Common myeloid progenitor, CD34-positive (primary cell): Measurements from ENCODE around the gene IFT122.
"Not testable (repeated sequence)": the region's sequence is repeated elsewhere in the genome, so short reads cannot be mapped to it uniquely, and the experiment has no call there.

Source experiments
- CTCF ChIA-PET: fragments of 350-600 bp; sonication (Branson Sonifier 250); formaldehyde crosslinking; loops from one replicate; lab custom pipeline; 2021; ENCODE audit warnings: antibody characterized with exemption; lab: Charles Lee
- POLR2A ChIA-PET: fragments of 350-600 bp; sonication (Branson Sonifier 250); formaldehyde crosslinking; loops from one replicate; lab custom pipeline; 2021; ENCODE audit warnings: antibody characterized with exemption; lab: Charles Lee
- DNase-seq, 3 donors: peaks; one replicate each; pipeline versions ENCODE4 v3.0.0 to v3.0.0-alpha.2; 2013
- H3K27ac ChIP-seq, 2 experiments: 1 replicate in 1 of 2; 2 replicates in 1 of 2; pipeline ENCODE4 v1.7.0; 2013; ENCODE audit warnings: inconsistent platforms in 2 of 2, low read length in 2 of 2, mild to moderate bottlenecking in 2 of 2, low read depth in 1 of 2, moderate library complexity in 1 of 2; ENCODE audit not compliant: severe bottlenecking in 2 of 2, insufficient read depth in 1 of 2, poor library complexity in 1 of 2
- H3K27me3 ChIP-seq, 5 experiments: replicated peaks in 2 of 5; 1 replicate in 3 of 5; 2 replicates in 2 of 5; pipeline versions ENCODE4 v1.6.1 to v1.7.0; 2013; ENCODE audit warnings: low read length in 4 of 5, mild to moderate bottlenecking in 2 of 5, moderate library complexity in 2 of 5, inconsistent platforms in 1 of 5; ENCODE audit not compliant: insufficient read depth in 5 of 5, control insufficient read depth in 4 of 5
- H3K36me3 ChIP-seq, 4 experiments: 1 replicate in 2 of 4; 2 replicates in 2 of 4; pipeline versions ENCODE4 v1.6.1 to v1.7.0; 2013; ENCODE audit warnings: low read length in 3 of 4, control low read depth in 1 of 4, mild to moderate bottlenecking in 1 of 4; ENCODE audit not compliant: control insufficient read depth in 4 of 4, insufficient read depth in 4 of 4
- H3K4me1 ChIP-seq, 4 experiments: 1 replicate in 3 of 4; 2 replicates in 1 of 4; pipeline versions ENCODE4 v1.6.1 to v1.7.1; 2013; ENCODE audit warnings: low read length in 3 of 4, mild to moderate bottlenecking in 3 of 4, control low read depth in 1 of 4, inconsistent platforms in 1 of 4, moderate library complexity in 1 of 4; ENCODE audit not compliant: control insufficient read depth in 4 of 4, insufficient read depth in 4 of 4; ENCODE audit errors: control extremely low read depth in 1 of 4
- H3K4me3 ChIP-seq, 7 experiments: 1 replicate in 4 of 7; 2 replicates in 3 of 7; pipeline versions ENCODE4 v1.5.1 to v1.7.0; 2013; ENCODE audit warnings: mild to moderate bottlenecking in 7 of 7, low read length in 6 of 7, moderate library complexity in 6 of 7, inconsistent platforms in 2 of 7, low read depth in 2 of 7, control low read depth in 1 of 7; ENCODE audit not compliant: insufficient read depth in 4 of 7, control insufficient read depth in 1 of 7; ENCODE audit errors: extremely low read depth in 1 of 7
- H3K9me3 ChIP-seq, 5 experiments: 1 replicate in 4 of 5; 2 replicates in 1 of 5; pipeline versions ENCODE4 v1.6.1 to v1.7.1; 2013; ENCODE audit warnings: low read length in 4 of 5, mild to moderate bottlenecking in 2 of 5, inconsistent platforms in 1 of 5, low read depth in 1 of 5, moderate library complexity in 1 of 5; ENCODE audit not compliant: control insufficient read depth in 4 of 5, insufficient read depth in 2 of 5; ENCODE audit errors: control extremely low read depth in 1 of 5
- WGBS: methylation state at CpG from one replicate; pipeline ENCODE4 v1.1.5; 2013; ENCODE audit not compliant: insufficient coverage; 5-methylcytosine and 5-hydroxymethylcytosine counted together

IFT122 gene

DNA sequence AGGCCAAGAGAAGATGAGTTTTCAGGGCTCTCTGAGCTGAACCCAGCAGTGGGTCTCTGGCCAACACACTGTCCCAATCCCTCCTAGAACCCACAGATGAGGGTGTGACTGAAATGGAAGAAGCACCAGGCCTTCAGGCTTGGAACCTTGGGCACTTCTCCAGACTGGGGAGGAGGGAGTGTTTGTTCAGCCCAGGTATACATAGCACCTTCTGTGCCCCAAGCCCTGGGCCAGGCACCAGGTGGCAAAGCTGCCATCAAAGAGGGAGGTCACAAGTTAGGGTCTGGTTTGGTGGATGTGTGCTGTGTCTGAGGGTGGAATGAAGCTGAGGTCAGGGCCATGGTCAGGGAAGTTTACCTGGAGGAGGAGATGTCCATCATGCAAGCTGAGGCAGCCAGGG is 72.6 kb downstream of the IFT122 start:
- Histone ChIP-seq H3K36me3 (peaks cover 10 to 78% (median 29%) of the 10 kb centered on the region in 4 experiments), H3K27me3 (no peaks in the 10 kb centered on the region), H3K4me3 (no peak overlapping the region), H3K9me3 (no peaks in the 10 kb centered on the region), H3K4me1 (no peaks in the 10 kb centered on the region), H3K27ac (no peak overlapping the region)
- POLR2A ChIA-PET: no interaction called here
- DNase-seq: no peak
- CTCF ChIA-PET: interaction anchor here (0.6 kb wide), 1 partner anchor 22 kb away, joined by 3 read pairs; no protein-coding TSS in a partner anchor

DNA sequence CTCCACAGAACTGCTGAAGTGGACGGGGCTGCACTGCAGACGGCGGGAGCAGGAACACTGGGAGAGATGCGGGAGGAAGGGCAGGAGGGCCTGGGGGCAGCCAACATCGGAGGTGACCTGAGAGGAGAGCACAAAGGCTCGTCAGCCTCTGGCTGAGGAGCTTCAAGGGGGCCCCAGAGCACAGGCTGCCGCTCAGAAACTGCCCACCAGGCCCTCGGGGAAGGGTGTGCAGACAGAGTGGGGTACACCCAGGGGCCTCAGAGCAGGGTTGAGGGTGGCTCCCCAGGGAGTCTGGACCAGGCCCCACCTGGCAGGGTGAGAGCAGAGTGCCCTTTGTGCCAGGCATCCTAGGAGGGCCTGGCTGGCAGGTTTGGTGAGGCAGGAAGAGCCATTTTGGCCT is 73.7 kb downstream of the IFT122 start:
- Histone ChIP-seq H3K9me3 (no peaks in the 10 kb centered on the region), H3K36me3 (peaks cover 13 to 81% (median 28%) of the 10 kb centered on the region in 4 experiments), H3K4me3 (no peak overlapping the region), H3K27me3 (no peaks in the 10 kb centered on the region), H3K4me1 (no peaks in the 10 kb centered on the region), H3K27ac (no peak overlapping the region)
- ChIA-PET CTCF (interaction anchor here (0.7 kb wide), 1 partner anchor 10 kb away, joined by 3 read pairs; no protein-coding TSS in a partner anchor), POLR2A (no interaction called here)
- 95% methylated on average over 7 of the region's 8 CpGs for WGBS
- no peak for DNase-seq

DNA sequence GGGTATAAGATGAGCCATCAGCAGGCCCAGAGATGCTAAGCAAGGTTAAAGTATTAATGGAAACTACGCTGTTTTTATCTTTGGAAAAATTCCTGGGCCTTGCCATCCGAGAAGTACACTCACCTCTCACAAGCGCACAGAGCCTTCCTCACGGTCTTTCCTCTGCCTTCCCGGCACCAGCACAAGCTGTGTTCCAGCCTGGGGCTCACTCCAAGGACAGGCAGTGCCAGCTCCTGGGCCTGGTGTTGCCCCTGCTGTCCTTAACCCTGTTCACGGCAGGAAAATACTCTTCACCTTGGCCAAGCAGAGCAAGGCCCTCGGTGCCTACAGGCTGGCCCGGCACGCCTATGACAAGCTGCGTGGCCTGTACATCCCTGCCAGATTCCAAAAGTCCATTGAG is 74.1 kb downstream of the IFT122 start:
- H3K27me3 ChIP-seq: no peaks in the 10 kb centered on the region
- 100% methylated on average over 10 of the region's 10 CpGs for WGBS
- no peaks in the 10 kb centered on the region for H3K4me1 ChIP-seq
- ChIA-PET POLR2A (no interaction called here), CTCF (interaction anchor here (0.7 kb wide), 1 partner anchor 9 kb away, joined by 3 read pairs; no protein-coding TSS in a partner anchor)
- no peak overlapping the region for H3K4me3 ChIP-seq
- H3K36me3 ChIP-seq: peaks cover 13 to 85% (median 30%) of the 10 kb centered on the region in 4 experiments
- no peak overlapping the region for H3K27ac ChIP-seq
- no peaks in the 10 kb centered on the region for H3K9me3 ChIP-seq
- DNase-seq: no peak

DNA sequence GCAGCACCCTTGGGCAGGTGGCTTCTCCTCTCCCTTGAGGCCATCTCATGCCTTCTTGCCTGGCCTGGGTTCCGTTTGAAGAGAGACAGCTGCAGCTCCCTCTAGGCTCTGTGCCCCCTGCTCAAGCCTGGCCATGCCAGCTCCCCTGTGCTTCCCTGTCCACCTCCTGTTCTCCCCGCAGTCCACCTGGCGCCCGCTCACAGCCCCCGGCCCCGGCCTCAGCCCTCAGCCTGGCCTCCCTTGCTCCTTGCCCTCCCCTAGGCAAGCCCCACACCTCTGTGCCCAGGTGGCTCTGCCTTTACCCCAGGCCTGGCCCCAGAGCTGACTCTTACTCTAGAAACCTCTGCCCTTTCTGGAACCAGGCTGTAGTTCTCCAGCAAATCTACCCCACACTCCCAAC is 74.5 kb downstream of the IFT122 start:
- DNase-seq: no peak
- Histone ChIP-seq H3K4me3 (no peak overlapping the region), H3K9me3 (no peaks in the 10 kb centered on the region), H3K27ac (no peak overlapping the region), H3K36me3 (peaks cover 12 to 89% (median 30%) of the 10 kb centered on the region in 4 experiments), H3K4me1 (no peaks in the 10 kb centered on the region), H3K27me3 (no peaks in the 10 kb centered on the region)
- CTCF ChIA-PET: no interaction called here
- WGBS: 100% methylated on average over 5 of the region's 6 CpGs
- POLR2A ChIA-PET: no interaction called here

DNA sequence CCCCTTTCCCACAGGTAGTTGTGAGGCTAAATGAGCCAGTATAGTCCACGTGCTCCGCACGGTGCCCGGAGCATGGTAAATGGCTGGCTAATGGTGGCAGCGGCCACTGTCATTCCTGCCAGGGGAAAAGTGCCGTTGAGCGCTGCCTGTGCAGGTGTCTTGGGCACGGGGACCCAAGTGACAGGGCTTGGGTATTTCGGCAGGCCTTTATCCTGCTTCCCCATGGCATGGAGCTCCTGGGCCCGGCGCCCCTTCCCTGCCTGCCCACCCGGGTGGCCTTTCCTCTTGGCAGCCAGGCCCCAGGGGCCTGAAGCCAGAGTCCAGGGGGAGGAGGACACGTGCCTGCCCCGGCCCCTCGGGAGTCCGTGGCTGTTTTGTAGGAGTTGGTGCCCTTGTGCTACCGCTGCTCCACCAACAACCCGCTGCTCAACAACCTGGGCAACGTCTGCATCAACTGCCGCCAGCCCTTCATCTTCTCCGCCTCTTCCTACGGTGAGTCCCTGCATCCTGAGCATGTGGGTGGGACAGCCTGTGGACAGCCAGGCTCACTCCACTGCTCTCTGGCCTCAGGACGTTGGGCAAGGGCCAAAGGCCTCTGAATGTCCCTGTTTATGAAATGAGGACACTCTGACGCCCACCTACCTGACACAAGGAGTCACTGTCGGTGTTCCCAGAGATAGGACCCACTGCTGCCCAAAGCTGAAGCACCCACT is 75.2 kb downstream of the IFT122 start:
- POLR2A ChIA-PET, H3K9me3 ChIP-seq, DNase-seq, CTCF ChIA-PET, H3K4me1 ChIP-seq, H3K27ac ChIP-seq, H3K4me3 ChIP-seq, H3K27me3 ChIP-seq: not testable (repeated sequence)
- H3K36me3 ChIP-seq: peaks cover 9 to 87% (median 33%) of the 10 kb centered on the region in 4 experiments
- WGBS: 98% methylated on average over 11 of the region's 25 CpGs

DNA sequence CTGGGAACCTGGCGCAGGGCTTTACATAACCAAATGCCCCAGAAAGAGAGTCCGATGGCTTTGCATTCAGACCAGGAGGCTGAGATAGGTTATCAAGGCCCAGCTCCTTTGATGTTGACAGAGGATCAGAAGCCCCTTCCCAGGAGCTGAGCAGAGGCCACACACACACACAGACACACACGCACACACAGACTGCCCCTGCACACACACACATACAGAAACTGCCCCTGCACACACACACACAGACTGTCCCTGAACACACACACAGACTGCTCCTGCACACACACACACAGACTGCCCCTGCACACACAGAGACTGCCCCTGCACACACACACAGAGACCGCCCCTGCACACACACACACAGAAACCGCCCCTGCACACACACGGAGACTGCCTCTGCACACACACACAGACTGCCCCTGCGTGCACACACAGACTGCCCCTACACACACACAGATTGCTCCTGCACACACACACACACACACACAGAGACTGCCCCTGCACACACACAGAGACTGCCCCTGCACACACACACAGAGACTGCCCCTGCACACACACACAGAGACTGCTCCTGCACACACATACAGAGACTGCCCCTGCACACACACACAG is 75.9 kb downstream of the IFT122 start:
- H3K4me3 ChIP-seq, H3K27ac ChIP-seq, DNase-seq, H3K27me3 ChIP-seq, H3K4me1 ChIP-seq, POLR2A ChIA-PET, H3K9me3 ChIP-seq, CTCF ChIA-PET: not testable (repeated sequence)
- 97% methylated on average over 4 of the region's 7 CpGs for WGBS
- H3K36me3 ChIP-seq: peaks cover 7 to 81% (median 30%) of the 10 kb centered on the region in 4 experiments

DNA sequence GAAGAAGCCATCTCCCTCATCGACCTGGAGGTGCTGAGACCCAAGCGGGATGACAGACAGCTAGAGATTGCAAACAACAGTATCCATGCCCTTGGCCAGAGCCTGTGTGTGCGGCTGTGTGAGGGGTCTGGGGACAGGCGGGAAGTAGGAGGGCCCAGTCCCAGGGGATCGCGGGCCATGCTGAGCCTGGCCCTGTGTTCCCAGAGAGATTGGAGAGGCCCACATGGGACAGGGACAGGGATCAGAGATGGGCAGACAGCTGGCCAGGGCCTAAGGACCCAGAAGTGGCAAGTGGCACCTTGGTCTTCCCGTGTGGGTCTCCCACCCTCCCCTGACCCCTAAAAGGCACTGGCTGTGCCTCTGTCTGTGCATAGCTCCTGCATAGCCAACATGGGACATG is 77.5 kb downstream of the IFT122 start:
- no peak overlapping the region for H3K27ac ChIP-seq
- H3K4me1 ChIP-seq: no peaks in the 10 kb centered on the region
- POLR2A ChIA-PET: no interaction called here
- no peaks in the 10 kb centered on the region for H3K9me3 ChIP-seq
- WGBS: 98% methylated on average over 4 of the region's 7 CpGs
- peaks cover 4 to 68% (median 27%) of the 10 kb centered on the region in 4 experiments for H3K36me3 ChIP-seq
- no peak overlapping the region for H3K4me3 ChIP-seq
- no peaks in the 10 kb centered on the region for H3K27me3 ChIP-seq
- CTCF ChIA-PET: interaction anchor here (0.9 kb wide), 1 partner anchor 20 kb away, joined by 3 read pairs; no protein-coding TSS in a partner anchor
- DNase-seq: no peak
